ENCODE results near the gene NR2F6. TPM values are rescaled to one million over a fixed set of nuclear protein-coding genes. Genes with fewer than 3 reads are reported as not detected.
"Not testable (repeated sequence)": the region's sequence is repeated elsewhere in the genome, so short reads cannot be mapped to it uniquely, and the experiment has no call there.

Gene NR2F6
- total RNA-seq, 2 donors from 2014 or later = 1.8 to 2.1 TPM

- Mint-ChIP-seq H3K4me1 (no peaks in the 10 kb centered on the region), H3K4me3 (no peak overlapping the region), H3K36me3 (ENCODE audit: low read depth) (peaks cover 3% of the 10 kb centered on the region), H3K27ac (peak overlapping the region; percentile 81), H3K27me3 (no peaks in the 10 kb centered on the region)
- ATAC-seq (peak; percentile 75), DNase-seq (peak; percentile 30 to 58 (median 34))
- no peaks in the 10 kb centered on the region for H3K9me3 ChIP-seq (ENCODE audit: control insufficient read depth, low read length, poor library complexity, severe bottlenecking)
Measured at GRCh38 chr19:17205237-17206140, 40.2 kb downstream of the NR2F6 start.

GRCh38 chr19:17202713-17203112 is 43.0 kb downstream of the NR2F6 start:
- no peak overlapping the region for H3K27ac Mint-ChIP-seq
- no peaks in the 10 kb centered on the region for H3K9me3 ChIP-seq (ENCODE audit: control insufficient read depth, low read length, poor library complexity, severe bottlenecking)
- peaks cover 2% of the 10 kb centered on the region for H3K4me1 Mint-ChIP-seq
- H3K36me3 Mint-ChIP-seq (ENCODE audit: low read depth) = peaks cover 5% of the 10 kb centered on the region
- no peak for DNase-seq
- no peaks in the 10 kb centered on the region for H3K27me3 Mint-ChIP-seq
- no peak for ATAC-seq
- H3K4me3 Mint-ChIP-seq = no peak overlapping the region

- Mint-ChIP-seq H3K4me1 (peaks cover 2% of the 10 kb centered on the region), H3K36me3 (ENCODE audit: low read depth) (peaks cover 5% of the 10 kb centered on the region), H3K27me3 (no peaks in the 10 kb centered on the region), H3K4me3 (no peak overlapping the region), H3K27ac (no peak overlapping the region)
- ATAC-seq (peak; percentile 48), DNase-seq (no peak)
- H3K9me3 ChIP-seq (ENCODE audit: control insufficient read depth, low read length, poor library complexity, severe bottlenecking) = no peaks in the 10 kb centered on the region
Measured at GRCh38 chr19:17202249-17202648, 43.5 kb downstream of the NR2F6 start.

GRCh38 chr19:17200408-17201079 is 45.2 kb downstream of the NR2F6 start:
- H3K9me3 ChIP-seq (ENCODE audit: control insufficient read depth, low read length, poor library complexity, severe bottlenecking) = no peaks in the 10 kb centered on the region
- Mint-ChIP-seq H3K4me3 (no peak overlapping the region), H3K36me3 (ENCODE audit: low read depth) (peaks cover 13% of the 10 kb centered on the region), H3K27me3 (no peaks in the 10 kb centered on the region), H3K4me1 (peaks cover 9% of the 10 kb centered on the region), H3K27ac (no peak overlapping the region)
- ATAC-seq = no peak
- no peak for DNase-seq

- Mint-ChIP-seq H3K27ac (peak overlapping the region; percentile 67), H3K36me3 (ENCODE audit: low read depth) (peaks cover 13% of the 10 kb centered on the region)
- no peak for ATAC-seq
Measured at GRCh38 chr19:17197666-17198065, 48.1 kb downstream of the NR2F6 start.

GRCh38 chr19:17196610-17197009 is 49.1 kb downstream of the NR2F6 start:
- ATAC-seq = no peak
- H3K4me3 Mint-ChIP-seq = no peak overlapping the region
- no peak overlapping the region for H3K27ac Mint-ChIP-seq
- H3K36me3 Mint-ChIP-seq (ENCODE audit: low read depth) = peaks cover 13% of the 10 kb centered on the region
- no peaks in the 10 kb centered on the region for H3K27me3 Mint-ChIP-seq
- DNase-seq = no peak
- H3K4me1 Mint-ChIP-seq = peaks cover 9% of the 10 kb centered on the region
- no peaks in the 10 kb centered on the region for H3K9me3 ChIP-seq (ENCODE audit: control insufficient read depth, low read length, poor library complexity, severe bottlenecking)

More at GRCh38 chr19:17197666-17198065, 48.1 kb downstream of the NR2F6 start:
- no peaks in the 10 kb centered on the region for H3K9me3 ChIP-seq (ENCODE audit: control insufficient read depth, low read length, poor library complexity, severe bottlenecking)
- peaks cover 9% of the 10 kb centered on the region for H3K4me1 Mint-ChIP-seq
- no peak overlapping the region for H3K4me3 Mint-ChIP-seq
- no peak for DNase-seq
- no peaks in the 10 kb centered on the region for H3K27me3 Mint-ChIP-seq

- Mint-ChIP-seq H3K36me3 (ENCODE audit: low read depth) (peaks cover 18% of the 10 kb centered on the region), H3K27ac (no peak overlapping the region), H3K4me3 (no peak overlapping the region), H3K4me1 (peaks cover 9% of the 10 kb centered on the region), H3K27me3 (no peaks in the 10 kb centered on the region)
- no peak for ATAC-seq
- H3K9me3 ChIP-seq (ENCODE audit: control insufficient read depth, low read length, poor library complexity, severe bottlenecking) = no peaks in the 10 kb centered on the region
- no peak for DNase-seq
Measured at GRCh38 chr19:17195106-17195505, 50.6 kb downstream of the NR2F6 start.

- H3K4me3 Mint-ChIP-seq = no peak overlapping the region
- no peaks in the 10 kb centered on the region for H3K9me3 ChIP-seq (ENCODE audit: control insufficient read depth, low read length, poor library complexity, severe bottlenecking)
- H3K36me3 Mint-ChIP-seq (ENCODE audit: low read depth) = peaks cover 18% of the 10 kb centered on the region
- peaks cover 9% of the 10 kb centered on the region for H3K4me1 Mint-ChIP-seq
- DNase-seq (no peak), ATAC-seq (no peak)
- H3K27ac Mint-ChIP-seq = no peak overlapping the region
- H3K27me3 Mint-ChIP-seq = no peaks in the 10 kb centered on the region
Measured at GRCh38 chr19:17194608-17195007, 51.1 kb downstream of the NR2F6 start.

GRCh38 chr19:17192751-17193150 is 53.0 kb downstream of the NR2F6 start:
- no peak overlapping the region for H3K4me3 Mint-ChIP-seq
- no peak for ATAC-seq
- no peak for DNase-seq
- H3K27ac Mint-ChIP-seq = no peak overlapping the region
- peaks cover 17% of the 10 kb centered on the region for H3K36me3 Mint-ChIP-seq (ENCODE audit: low read depth)
- no peaks in the 10 kb centered on the region for H3K9me3 ChIP-seq (ENCODE audit: control insufficient read depth, low read length, poor library complexity, severe bottlenecking)
- peaks cover 7% of the 10 kb centered on the region for H3K4me1 Mint-ChIP-seq
- H3K27me3 Mint-ChIP-seq = no peaks in the 10 kb centered on the region

- not testable (repeated sequence) for H3K4me1 Mint-ChIP-seq; H3K27ac Mint-ChIP-seq; H3K4me3 Mint-ChIP-seq; ATAC-seq; H3K27me3 Mint-ChIP-seq; H3K9me3 ChIP-seq (ENCODE audit: control insufficient read depth, low read length, poor library complexity, severe bottlenecking); DNase-seq
- peaks cover 12% of the 10 kb centered on the region for H3K36me3 Mint-ChIP-seq (ENCODE audit: low read depth)
Measured at GRCh38 chr19:17191736-17192135, 54.0 kb downstream of the NR2F6 start.

GRCh38 chr19:17185590-17185989 is 60.1 kb downstream of the NR2F6 start:
- ATAC-seq = no peak
- H3K36me3 Mint-ChIP-seq (ENCODE audit: low read depth) = peaks cover 2% of the 10 kb centered on the region
- H3K4me3 Mint-ChIP-seq = peak overlapping the region; percentile 25

GRCh38 chr19:17184371-17184841 is 61.3 kb downstream of the NR2F6 start:
- Mint-ChIP-seq H3K4me1 (peaks cover 18% of the 10 kb centered on the region), H3K4me3 (peak overlapping the region; percentile 88), H3K27me3 (no peaks in the 10 kb centered on the region), H3K36me3 (ENCODE audit: low read depth) (peaks cover 2% of the 10 kb centered on the region), H3K27ac (peak overlapping the region; percentile 91)
- ATAC-seq (peak; percentile 85), DNase-seq (no peak)
- no peaks in the 10 kb centered on the region for H3K9me3 ChIP-seq (ENCODE audit: control insufficient read depth, low read length, poor library complexity, severe bottlenecking)

More at GRCh38 chr19:17185590-17185989, 60.1 kb downstream of the NR2F6 start:
- DNase-seq = no peak
- Mint-ChIP-seq H3K27ac (peak overlapping the region; percentile 43), H3K4me1 (peaks cover 18% of the 10 kb centered on the region), H3K27me3 (no peaks in the 10 kb centered on the region)
- no peaks in the 10 kb centered on the region for H3K9me3 ChIP-seq (ENCODE audit: control insufficient read depth, low read length, poor library complexity, severe bottlenecking)

GRCh38 chr19:17183858-17184321 is 61.8 kb downstream of the NR2F6 start:
- ATAC-seq (peak; percentile 69), DNase-seq (no peak)
- peak overlapping the region; percentile 88 for H3K4me3 Mint-ChIP-seq
- H3K36me3 Mint-ChIP-seq (ENCODE audit: low read depth) = peaks cover 2% of the 10 kb centered on the region
- H3K9me3 ChIP-seq (ENCODE audit: control insufficient read depth, low read length, poor library complexity, severe bottlenecking) = no peaks in the 10 kb centered on the region
- no peaks in the 10 kb centered on the region for H3K27me3 Mint-ChIP-seq
- H3K4me1 Mint-ChIP-seq = peaks cover 18% of the 10 kb centered on the region
- peak overlapping the region; percentile 91 for H3K27ac Mint-ChIP-seq

All from T-helper 17 cell (primary cell).